ENCODE measurements around the gene IRAK1BP1. TPM values are rescaled to one million over a fixed set of nuclear protein-coding genes. Genes with fewer than 3 reads are reported as not detected.

IRAK1BP1 gene
- total and polyA plus RNA-seq, 10 of the 15 experiments (the other 5 are each of a cell fraction or from before 2014, with no cell fraction given) = 2.3 to 6.7 (median 3.9) TPM

GRCh38 chr6:78861509-78861908 is 5.8 kb upstream of the IRAK1BP1 start:
- intact Hi-C loops (cut with micrococcal nuclease; ENCODE audit: unreplicated experiment) = loop anchor here (10.0 kb wide), 2 partner anchors 603 to 683 kb away; no protein-coding TSS in a partner anchor
- BruUV-seq (replicated peaks) = no TSS peak
- 71% methylated on average over 2 of the region's 2 CpGs for WGBS (ENCODE audit: insufficient coverage, insufficient replicate concordance, low lambda C conversion rate, missing lambda C conversion rate)
- no peaks in the 10 kb centered on the region for H3K79me2 ChIP-seq (ENCODE audit: control insufficient read depth, insufficient read depth, low read length)
- H4K20me1 ChIP-seq (ENCODE audit: control insufficient read depth, insufficient read depth) = no peaks in the 10 kb centered on the region
- no peak overlapping the region for H3K4me3 ChIP-seq
- no peak overlapping the region for H3K27ac ChIP-seq (ENCODE audit: control insufficient read depth, insufficient read depth)
- TF ChIP-seq GABPA (IDR thresholded peaks at IDR 0.05; ENCODE audit: low read depth) (no peak), RAD51 (IDR thresholded peaks at IDR 0.05) (no peak), JUNB (IDR thresholded peaks at IDR 0.05) (no peak), SIX5 (IDR thresholded peaks at IDR 0.05; ENCODE audit: low read depth, low read length, severe bottlenecking) (no peak), TARDBP (IDR thresholded peaks at IDR 0.05; ENCODE audit: borderline replicate concordance) (no peak), RELA (IDR thresholded peaks at IDR 0.05; ENCODE audit: borderline replicate concordance, partially characterized antibody) (no peak), NR2C1 (IDR thresholded peaks at IDR 0.05) (no peak), EGR1 (IDR thresholded peaks at IDR 0.05; ENCODE audit: borderline replicate concordance in 1 of 2, low read depth in 2 of 2, low read length in 2 of 2) (no peak), MTA2 (IDR thresholded peaks at IDR 0.05; ENCODE audit: low read depth) (no peak), CEBPZ (IDR thresholded peaks at IDR 0.05; ENCODE audit: low read depth, low read length) (no peak), SUZ12 (IDR thresholded peaks at IDR 0.05; ENCODE audit: unreplicated experiment) (no peak), NFIC (IDR thresholded peaks at IDR 0.05; ENCODE audit: low read depth, low read length) (no peak), ELK1 (IDR thresholded peaks at IDR 0.05; ENCODE audit: low read depth, low read length) (no peak), JUND (IDR thresholded peaks at IDR 0.05; ENCODE audit: low read depth, low read length) (no peak), HDGF (IDR thresholded peaks at IDR 0.05) (no peak), KDM1A (IDR thresholded peaks at IDR 0.05; ENCODE audit: borderline replicate concordance) (no peak), KAT2A (conservative IDR thresholded peaks at IDR 0.05; ENCODE audit: control insufficient read depth, low read depth, low read length) (no peak), MXI1 (IDR thresholded peaks at IDR 0.05; ENCODE audit: low read depth, low read length) (no peak), PAX8 (IDR thresholded peaks at IDR 0.05) (no peak), NFYB (IDR thresholded peaks at IDR 0.05; ENCODE audit: insufficient read depth, low read depth, low read length) (no peak)
- ChIA-PET SMC1A (ENCODE audit: uncharacterized antibody, unreplicated experiment) (interaction anchor here (0.9 kb wide), 1 partner anchor 99 kb away, joined by 3 read pairs; no protein-coding TSS in a partner anchor), RAD21 (ENCODE audit: unreplicated experiment) (no interaction called here), CTCF (interaction anchor here (0.6 to 0.8 kb wide), 2 partner anchors 414 to 591 kb away, joined by 3 read pairs; no protein-coding TSS in a partner anchor), POLR2A (no interaction called here)
- no peaks in the 10 kb centered on the region for H3K27me3 ChIP-seq (replicated peaks in 1 of 2; ENCODE audit: control insufficient read depth in 2 of 2, insufficient read depth in 2 of 2, low read length in 1 of 2)
- no peak overlapping the region for H3K9ac ChIP-seq (ENCODE audit: control insufficient read depth, insufficient read depth, low read length)
- in situ Hi-C loops (cut with MboI) = no loop called here
- ATAC-seq = no peak
- no peaks in the 10 kb centered on the region for H3K36me3 ChIP-seq (ENCODE audit: control insufficient read depth in 2 of 2, insufficient read depth in 2 of 2, low read length in 1 of 2)
- no peak overlapping the region; the same call in 1 of the 2 replicates for H2AFZ ChIP-seq (ENCODE audit: control insufficient read depth, low read depth, low read length)
- no peak for DNase-seq (ENCODE audit: low read depth, low spot score)
- peak; percentile 68 for FAIRE-seq
- no peak overlapping the region for H3K4me2 ChIP-seq (ENCODE audit: control insufficient read depth, insufficient read depth)
- no peaks in the 10 kb centered on the region for H3K4me1 ChIP-seq (ENCODE audit: control insufficient read depth, insufficient read depth, low read length)
- no peaks in the 10 kb centered on the region for H3K9me3 ChIP-seq (replicated peaks; ENCODE audit: control insufficient read depth, insufficient read depth, low read length)
